ENCODE results near the gene ZNF724.
"Not testable (repeated sequence)": the region's sequence is repeated elsewhere in the genome, so short reads cannot be mapped to it uniquely, and the experiment has no call there.

DNA sequence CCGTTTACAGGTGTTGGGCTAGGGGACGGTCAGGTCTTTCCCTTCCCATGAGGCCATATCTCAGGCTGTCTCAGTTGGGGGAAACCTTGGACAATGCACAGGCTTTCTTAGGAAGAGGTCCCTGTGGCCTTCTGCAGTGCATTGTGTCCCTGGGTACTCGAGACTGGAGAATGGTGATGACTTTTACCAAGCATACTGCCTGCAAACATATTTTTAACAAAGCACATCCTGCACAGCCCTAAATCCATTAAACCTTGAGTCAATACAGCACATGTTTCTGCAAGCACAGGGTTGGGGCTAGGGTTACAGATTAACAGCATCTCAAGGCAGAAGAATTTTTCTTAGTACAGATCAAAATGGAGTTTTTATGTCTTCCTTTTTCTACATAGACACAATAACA is 27.9 kb upstream of the ZNF724 start:
- TF ChIP-seq, protein P1, sequence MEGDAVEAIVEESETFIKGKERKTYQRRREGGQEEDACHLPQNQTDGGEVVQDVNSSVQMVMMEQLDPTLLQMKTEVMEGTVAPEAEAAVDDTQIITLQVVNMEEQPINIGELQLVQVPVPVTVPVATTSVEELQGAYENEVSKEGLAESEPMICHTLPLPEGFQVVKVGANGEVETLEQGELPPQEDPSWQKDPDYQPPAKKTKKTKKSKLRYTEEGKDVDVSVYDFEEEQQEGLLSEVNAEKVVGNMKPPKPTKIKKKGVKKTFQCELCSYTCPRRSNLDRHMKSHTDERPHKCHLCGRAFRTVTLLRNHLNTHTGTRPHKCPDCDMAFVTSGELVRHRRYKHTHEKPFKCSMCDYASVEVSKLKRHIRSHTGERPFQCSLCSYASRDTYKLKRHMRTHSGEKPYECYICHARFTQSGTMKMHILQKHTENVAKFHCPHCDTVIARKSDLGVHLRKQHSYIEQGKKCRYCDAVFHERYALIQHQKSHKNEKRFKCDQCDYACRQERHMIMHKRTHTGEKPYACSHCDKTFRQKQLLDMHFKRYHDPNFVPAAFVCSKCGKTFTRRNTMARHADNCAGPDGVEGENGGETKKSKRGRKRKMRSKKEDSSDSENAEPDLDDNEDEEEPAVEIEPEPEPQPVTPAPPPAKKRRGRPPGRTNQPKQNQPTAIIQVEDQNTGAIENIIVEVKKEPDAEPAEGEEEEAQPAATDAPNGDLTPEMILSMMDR (IDR thresholded peaks at IDR 0.05) = not testable (repeated sequence)
- TF ChIP-seq POLR2A (IDR thresholded peaks at IDR 0.05); POLR2AphosphoS5 (IDR thresholded peaks at IDR 0.05; ENCODE audit: insufficient read depth in 1 of 2, low read depth in 1 of 2): not testable (repeated sequence)
